HepG2 (cell line): ENCODE measurements around the gene PRKCSH.

Experiments
- FOXA1 ChIP-seq, 2 experiments: fragments of 450-650 bp in 1 of 2; sonication (generic) in 1 of 2; formaldehyde crosslinking in 1 of 2; IDR thresholded peaks; 2 replicates each; pipeline versions ENCODE4 v1.4.0 to v1.6.1; 2016 to 2020; ENCODE audit warnings: missing genetic modification reagents in 1 of 2
- GATAD1 ChIP-seq: IDR thresholded peaks from 2 replicates; pipeline ENCODE4 v1.6.1; 2016; ENCODE audit warnings: missing genetic modification reagents, missing compliant biosample characterization
- NFKBIZ ChIP-seq: IDR thresholded peaks from 2 replicates; pipeline ENCODE4 v1.6.1; 2018; ENCODE audit warnings: missing genetic modification reagents, missing compliant biosample characterization
- NR2F2 ChIP-seq: IDR thresholded peaks from 2 replicates; pipeline ENCODE4 v1.6.1; 2012; ENCODE audit warnings: low read depth, inconsistent platforms, borderline replicate concordance
- SUZ12 ChIP-seq: fragments of 150-350 bp; IDR thresholded peaks from 2 replicates; pipeline ENCODE4 v1.6.1; 2014; ENCODE audit warnings: low read depth, low read length
- ZNF678 ChIP-seq: sonication (generic); formaldehyde crosslinking; IDR thresholded peaks from 2 replicates; pipeline ENCODE4 v1.4.0; 2020; ENCODE audit warnings: mild to moderate bottlenecking, missing genetic modification reagents
- TF ChIP-seq, protein P1 (sequence below): sonication (generic); formaldehyde crosslinking; IDR thresholded peaks from 2 replicates; pipeline ENCODE4 v1.5.0; 2020; ENCODE audit warnings: mild to moderate bottlenecking, missing genetic modification reagents, moderate library complexity

DNA sequence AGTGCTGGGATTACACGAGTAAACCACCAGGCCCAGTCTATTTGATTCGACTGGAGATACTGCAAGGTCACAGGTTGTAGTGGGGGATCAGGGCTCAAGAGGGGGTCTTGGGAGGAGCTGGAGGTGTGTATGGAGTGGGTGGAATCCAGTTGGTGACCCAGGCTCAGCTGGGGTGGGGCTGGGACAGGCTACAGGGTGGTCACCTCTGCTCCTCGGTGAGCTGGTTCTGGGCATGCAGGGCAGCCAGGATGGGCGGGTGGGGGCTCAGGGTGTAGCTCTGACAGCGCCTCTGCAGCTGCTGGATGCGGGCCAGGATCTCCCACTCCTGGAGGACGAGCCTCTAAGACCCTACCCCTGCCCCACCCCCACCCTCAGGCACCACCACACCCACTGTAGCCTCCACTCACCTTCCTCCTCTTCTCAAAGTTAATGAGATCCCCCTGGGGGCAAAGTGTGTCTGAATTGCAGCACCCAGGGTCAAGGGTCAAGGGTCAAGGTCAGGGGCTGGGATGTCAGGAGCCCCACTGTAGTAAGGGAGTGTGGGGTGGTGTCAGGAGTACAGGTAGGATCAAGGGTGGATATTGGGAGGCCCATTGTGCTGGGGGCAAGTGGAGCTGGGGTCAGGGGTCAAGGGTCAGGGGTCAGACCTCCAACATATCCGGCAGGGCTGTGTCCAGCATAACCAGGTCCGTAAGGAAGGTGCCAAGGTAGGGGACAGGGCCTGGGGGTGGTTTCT lies 33.5 kb upstream of the PRKCSH start:
- TF ChIP-seq NFKBIZ (no peak), SUZ12 (no peak), GATAD1 (CRISPR knock-in tag) (no peak), FOXA1 (IDR thresholded peaks at IDR 0.05) (no peak), FOXA1 (CRISPR knock-in tag; IDR thresholded peaks at IDR 0.05) (no peak), NR2F2 (peak; percentile 60; the same call in 1 of the 2 replicates), ZNF678 (CRISPR knock-in tag) (no peak)
- TF ChIP-seq, protein P1, sequence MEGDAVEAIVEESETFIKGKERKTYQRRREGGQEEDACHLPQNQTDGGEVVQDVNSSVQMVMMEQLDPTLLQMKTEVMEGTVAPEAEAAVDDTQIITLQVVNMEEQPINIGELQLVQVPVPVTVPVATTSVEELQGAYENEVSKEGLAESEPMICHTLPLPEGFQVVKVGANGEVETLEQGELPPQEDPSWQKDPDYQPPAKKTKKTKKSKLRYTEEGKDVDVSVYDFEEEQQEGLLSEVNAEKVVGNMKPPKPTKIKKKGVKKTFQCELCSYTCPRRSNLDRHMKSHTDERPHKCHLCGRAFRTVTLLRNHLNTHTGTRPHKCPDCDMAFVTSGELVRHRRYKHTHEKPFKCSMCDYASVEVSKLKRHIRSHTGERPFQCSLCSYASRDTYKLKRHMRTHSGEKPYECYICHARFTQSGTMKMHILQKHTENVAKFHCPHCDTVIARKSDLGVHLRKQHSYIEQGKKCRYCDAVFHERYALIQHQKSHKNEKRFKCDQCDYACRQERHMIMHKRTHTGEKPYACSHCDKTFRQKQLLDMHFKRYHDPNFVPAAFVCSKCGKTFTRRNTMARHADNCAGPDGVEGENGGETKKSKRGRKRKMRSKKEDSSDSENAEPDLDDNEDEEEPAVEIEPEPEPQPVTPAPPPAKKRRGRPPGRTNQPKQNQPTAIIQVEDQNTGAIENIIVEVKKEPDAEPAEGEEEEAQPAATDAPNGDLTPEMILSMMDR (CRISPR knock-in tag) = no peak
